Measurements from ENCODE around the gene PSMB2.

The PSMB2 gene

GRCh38 chr1:35600593-35600992 lies 40.7 kb downstream of the PSMB2 start:
- no peak for TF ChIP-seq CTCF (IDR thresholded peaks at IDR 0.05; ENCODE audit: control insufficient read depth, insufficient read depth, low read depth, low read length, missing control alignments)
- DNase-seq (ENCODE audit: low read depth) = no peak
- H3K4me3 ChIP-seq (ENCODE audit: control insufficient read depth, low read depth, low read length) = no peak overlapping the region

GRCh38 chr1:35599411-35599810 lies 41.9 kb downstream of the PSMB2 start:
- no peak for TF ChIP-seq CTCF (IDR thresholded peaks at IDR 0.05; ENCODE audit: control insufficient read depth, insufficient read depth, low read depth, low read length, missing control alignments)
- H3K4me3 ChIP-seq (ENCODE audit: control insufficient read depth, low read depth, low read length) = no peak overlapping the region
- DNase-seq (ENCODE audit: low read depth) = no peak

- no peak for TF ChIP-seq CTCF (IDR thresholded peaks at IDR 0.05; ENCODE audit: control insufficient read depth, insufficient read depth, low read depth, low read length, missing control alignments)
- H3K4me3 ChIP-seq (ENCODE audit: control insufficient read depth, low read depth, low read length) = no peak overlapping the region
- no peak for DNase-seq (ENCODE audit: low read depth)
Measured at GRCh38 chr1:35598895-35599294, 42.4 kb downstream of the PSMB2 start.

- no peak overlapping the region for H3K4me3 ChIP-seq (ENCODE audit: control insufficient read depth, low read depth, low read length)
- no peak for DNase-seq (ENCODE audit: low read depth)
- TF ChIP-seq CTCF (IDR thresholded peaks at IDR 0.05; ENCODE audit: control insufficient read depth, insufficient read depth, low read depth, low read length, missing control alignments) = no peak
Measured at GRCh38 chr1:35597870-35598269, 43.5 kb downstream of the PSMB2 start.

GRCh38 chr1:35595684-35596083 lies 45.6 kb downstream of the PSMB2 start:
- no peak overlapping the region for H3K4me3 ChIP-seq (ENCODE audit: control insufficient read depth, low read depth, low read length)
- no peak for TF ChIP-seq CTCF (IDR thresholded peaks at IDR 0.05; ENCODE audit: control insufficient read depth, insufficient read depth, low read depth, low read length, missing control alignments)
- no peak for DNase-seq (ENCODE audit: low read depth)

- DNase-seq (ENCODE audit: low read depth) = no peak
- TF ChIP-seq CTCF (IDR thresholded peaks at IDR 0.05; ENCODE audit: control insufficient read depth, insufficient read depth, low read depth, low read length, missing control alignments) = no peak
Measured at GRCh38 chr1:35594005-35594760, 47.1 kb downstream of the PSMB2 start.

More at GRCh38 chr1:35594005-35594760, 47.1 kb downstream of the PSMB2 start:
- H3K4me3 ChIP-seq (ENCODE audit: control insufficient read depth, low read depth, low read length) = no peak overlapping the region

Data from AG09309 (cell line).